HG03103 (cell line): ENCODE measurements around the gene AFF2.

ENCODE experiments used
- ATAC-seq: cut with Tn5 transposase; IDR thresholded peaks from one replicate; pipeline ENCODE4 v1.9.1; 2021; ENCODE audit warnings: low read depth; ENCODE audit not compliant: unreplicated experiment

The AFF2 gene

DNA sequence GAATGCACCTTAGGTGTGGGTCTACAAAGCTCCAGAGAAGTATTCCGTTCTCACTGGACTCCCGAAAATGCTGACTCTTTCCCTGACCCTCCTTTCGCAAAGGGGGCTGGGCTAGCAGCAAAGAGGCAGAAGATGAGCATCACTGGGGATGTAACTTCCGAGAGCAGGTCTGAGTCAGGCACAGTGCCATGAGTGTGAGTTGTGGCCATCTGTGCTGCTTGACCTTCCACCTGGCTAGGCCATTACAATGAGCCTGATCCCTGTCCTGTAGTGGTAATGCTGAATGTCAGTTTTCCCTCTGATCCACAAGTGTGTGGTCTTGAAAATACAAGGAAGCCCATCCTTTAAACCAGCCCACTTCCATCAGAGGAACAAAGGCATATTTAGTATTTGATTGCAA, 479.4 kb downstream of the AFF2 start:
- ATAC-seq, result no peak

DNA sequence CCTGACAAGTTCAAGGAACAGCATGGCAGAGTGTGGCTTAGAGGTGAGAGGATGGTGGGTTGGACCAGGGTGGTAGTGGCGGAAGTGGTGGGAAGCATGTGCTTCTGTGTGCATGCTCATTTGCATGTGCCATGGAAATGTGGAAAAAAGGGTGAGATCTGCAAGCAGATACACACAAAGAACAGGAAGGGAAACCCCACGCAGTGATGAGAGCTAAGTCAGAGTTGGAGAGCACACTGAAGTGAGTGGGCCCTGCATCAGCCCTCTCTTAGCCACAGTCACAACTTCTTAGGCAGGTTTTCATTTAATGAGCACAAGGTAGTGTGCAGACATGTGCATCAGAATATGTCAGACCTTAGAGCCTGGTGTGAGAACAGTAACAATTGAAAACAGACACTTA, 483.8 kb downstream of the AFF2 start:
- no peak for ATAC-seq

DNA sequence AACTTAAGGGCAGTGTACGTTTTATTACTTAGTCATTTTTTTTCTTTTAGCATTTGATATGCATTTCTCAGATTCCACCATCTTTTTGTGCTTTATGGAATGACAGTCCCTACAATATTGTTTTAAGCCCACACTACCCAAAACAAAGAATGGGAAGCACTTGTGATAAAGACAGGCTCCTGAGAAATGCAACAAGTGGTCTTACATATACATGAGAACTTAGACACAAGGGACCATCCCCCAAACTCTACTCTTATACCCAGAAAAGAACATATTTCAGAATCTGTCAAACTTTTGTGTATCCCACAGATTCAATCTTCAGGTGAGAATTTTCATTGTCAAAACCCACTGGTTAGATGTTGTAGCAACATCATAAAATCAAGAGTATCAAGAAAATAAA, 491.1 kb downstream of the AFF2 start:
- ATAC-seq, result no peak

DNA sequence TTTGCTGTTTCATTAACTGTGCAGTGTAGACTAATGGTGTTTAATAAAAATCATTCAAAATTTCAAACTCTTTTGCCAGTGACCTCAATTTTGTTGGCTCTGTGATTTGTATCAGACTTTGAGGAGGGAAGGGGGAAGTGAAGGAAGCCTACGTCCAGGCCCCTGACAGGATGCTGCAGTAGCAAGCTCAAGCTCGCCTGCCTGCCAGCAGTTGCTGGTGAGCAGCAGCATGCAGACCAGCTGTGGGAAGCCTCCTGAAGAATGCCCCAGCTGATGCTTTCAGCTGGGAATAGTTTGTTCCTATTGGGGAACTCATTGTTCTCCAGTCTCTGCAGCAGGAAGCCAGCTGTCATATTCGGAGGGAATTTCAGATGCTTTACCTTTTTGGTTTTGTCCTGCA, 495.2 kb downstream of the AFF2 start:
- no peak for ATAC-seq

DNA sequence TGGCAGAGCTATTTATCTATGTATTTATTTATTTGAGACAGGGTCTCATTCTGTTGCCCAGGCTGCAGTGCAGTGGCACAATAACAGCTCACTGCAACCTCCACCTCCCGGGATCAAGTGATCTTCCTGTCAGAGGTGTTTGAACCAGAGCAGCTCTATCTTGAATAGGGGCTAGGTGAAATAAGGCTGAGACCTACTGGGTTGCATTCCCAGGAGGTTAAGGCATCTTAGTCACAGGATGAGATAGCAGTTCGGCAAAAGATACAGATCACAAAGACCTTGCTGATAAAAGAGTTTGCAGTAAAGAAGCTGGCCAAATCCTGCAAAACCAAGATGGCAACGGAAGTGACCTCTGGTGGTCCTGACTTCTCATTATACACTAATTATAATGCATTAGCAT, 501.9 kb downstream of the AFF2 start:
- no peak for ATAC-seq

DNA sequence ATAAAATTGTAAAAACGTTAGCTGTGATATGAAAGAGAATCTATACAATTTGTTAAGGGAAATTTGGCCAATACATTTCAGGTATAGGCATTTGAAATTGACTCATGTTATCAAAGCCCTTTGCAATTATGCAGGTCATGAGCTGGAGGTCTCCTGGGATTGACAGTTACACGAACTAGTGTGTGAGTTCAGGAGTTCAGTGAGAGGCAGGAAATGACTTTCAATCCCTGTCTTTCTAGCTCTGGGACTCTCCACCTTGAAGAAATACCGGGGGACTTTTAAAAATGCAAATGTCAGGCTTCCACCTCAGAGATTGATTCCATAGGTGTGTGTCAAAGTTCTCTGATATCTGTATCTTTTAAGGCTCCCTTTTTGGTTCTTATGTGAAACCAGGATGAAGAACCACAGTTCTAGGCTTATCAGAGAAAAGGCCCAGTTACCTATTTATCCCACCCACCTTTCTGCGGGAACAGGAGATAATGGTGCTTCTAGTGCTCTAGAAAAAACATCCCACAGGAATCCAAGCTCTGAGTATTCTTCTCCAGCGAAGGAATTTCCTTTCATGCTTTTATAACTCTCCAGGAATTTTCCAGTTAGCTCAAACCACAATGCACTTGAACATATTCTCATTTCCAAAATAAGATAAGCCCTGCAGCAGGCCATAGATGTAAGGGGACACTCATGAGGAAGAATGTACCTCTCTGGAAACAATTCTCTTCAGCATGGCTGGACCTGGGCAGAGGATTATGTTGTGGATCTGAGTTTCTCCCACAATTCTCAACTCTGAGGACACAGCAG, 503.6 kb downstream of the AFF2 start:
- ATAC-seq, result no peak

DNA sequence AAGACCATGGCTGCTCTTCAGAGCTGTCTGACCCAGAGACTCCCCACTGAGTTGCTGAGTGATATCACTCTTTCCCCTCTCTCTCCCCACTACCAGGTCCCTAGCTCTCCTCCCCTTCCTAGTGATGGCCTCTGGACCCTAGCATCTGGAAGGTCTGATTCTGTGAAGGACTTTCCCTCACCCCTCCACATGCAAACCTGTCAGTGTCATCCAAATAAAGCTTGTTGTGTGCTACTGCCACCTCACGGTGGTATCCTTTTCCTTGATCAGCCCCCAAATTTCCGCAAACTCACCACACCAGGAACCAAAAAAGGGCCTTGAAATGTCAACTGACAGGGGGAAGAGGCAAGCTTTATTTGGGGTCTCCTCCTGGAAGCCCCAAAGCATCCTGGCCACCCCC, 504.5 kb downstream of the AFF2 start:
- no peak for ATAC-seq

DNA sequence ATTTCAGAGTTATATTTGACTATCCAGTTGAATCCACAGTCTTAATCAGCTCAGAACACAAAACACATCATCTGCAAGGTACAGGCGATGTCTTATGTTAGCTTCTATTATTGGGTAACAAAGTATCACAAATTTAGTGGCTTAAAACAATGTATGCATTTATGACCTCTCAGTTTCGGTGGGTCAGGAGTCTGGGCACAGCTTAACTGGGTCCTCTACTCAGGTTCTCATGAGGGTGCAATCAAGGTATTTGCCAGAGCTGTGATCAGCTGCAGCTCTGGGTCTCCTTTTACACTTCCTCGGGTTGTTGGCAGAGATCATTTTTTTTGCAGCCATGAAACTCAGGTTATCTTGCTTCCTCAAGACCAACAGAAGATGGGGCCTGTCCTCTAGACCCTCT, 505.8 kb downstream of the AFF2 start:
- ATAC-seq, result no peak

DNA sequence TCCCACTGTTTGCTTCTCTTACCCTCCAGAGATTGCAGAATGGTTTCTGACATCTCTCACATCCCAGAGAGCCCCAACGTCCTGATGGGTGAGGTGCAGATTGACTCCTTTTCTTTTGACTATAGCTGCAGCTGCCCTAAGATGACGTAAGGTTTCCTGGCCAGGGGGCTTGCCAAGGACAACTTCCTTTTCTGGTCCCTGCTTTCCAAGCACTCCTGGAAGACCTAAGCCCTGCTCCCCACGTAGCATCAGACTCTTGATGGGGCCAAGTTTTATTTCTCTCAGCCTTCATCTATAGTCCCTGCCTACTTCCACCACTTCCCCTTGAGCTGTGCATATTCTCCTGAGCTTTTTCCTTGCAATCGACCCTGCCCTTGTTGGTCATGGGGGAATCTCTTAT, 507.0 kb downstream of the AFF2 start:
- no peak for ATAC-seq

DNA sequence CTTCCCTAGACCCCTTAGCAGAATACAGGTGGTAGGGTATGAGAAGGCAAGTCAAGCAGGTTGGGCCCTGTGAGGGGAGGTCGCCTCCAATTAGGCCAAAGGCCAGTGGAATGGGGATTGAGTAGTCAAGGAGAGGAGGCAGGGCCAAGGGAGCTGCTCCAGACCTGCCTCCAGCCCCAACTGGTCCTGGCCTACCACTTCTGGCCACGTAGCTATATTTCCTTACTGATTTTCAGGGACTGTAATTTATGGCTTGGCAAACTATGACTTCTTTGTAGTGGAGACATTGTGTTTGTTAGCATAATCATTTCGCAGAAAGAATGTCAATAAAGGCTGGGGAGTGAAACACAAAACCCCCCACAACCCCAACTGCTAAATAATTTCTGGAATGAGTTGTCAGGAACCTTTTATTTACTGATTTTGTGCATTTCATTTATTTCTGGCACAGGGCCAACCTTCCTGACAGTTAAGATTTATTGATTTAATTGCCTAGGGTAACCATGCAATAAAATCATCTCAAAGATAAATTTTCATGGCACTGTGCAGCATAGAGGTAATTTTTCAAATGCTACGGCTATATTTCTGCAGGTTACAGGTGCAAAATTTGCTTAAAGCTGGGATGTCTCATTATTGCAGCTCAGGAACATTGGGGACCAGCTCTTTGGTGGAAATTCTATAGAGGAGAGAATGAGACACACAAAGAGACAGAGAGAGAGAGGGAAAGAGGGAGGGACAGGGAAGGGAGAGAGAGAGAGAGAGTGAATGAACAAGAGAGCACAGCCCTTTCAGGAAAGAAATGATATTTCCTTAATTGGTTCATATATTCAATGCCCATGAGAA, 509.8 kb downstream of the AFF2 start:
- ATAC-seq, result no peak

DNA sequence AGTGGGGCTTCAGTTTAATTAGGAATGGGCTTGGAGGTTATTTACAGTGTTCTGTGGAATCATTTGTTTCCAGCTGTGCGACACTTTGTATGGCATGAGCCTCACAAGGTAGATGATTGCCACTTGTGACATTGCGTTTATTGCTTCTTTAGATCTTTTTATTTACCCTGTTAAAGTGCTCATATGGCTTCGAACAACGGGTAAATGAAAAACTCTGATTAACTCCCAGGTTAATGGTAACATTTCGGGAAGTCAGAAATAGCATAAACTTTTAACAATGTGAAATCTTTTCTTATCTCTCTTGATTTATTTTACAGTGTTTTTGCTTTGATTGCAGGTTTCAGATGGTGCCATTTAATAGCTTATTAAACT, 510.4 kb downstream of the AFF2 start:
- ATAC-seq, result no peak

DNA sequence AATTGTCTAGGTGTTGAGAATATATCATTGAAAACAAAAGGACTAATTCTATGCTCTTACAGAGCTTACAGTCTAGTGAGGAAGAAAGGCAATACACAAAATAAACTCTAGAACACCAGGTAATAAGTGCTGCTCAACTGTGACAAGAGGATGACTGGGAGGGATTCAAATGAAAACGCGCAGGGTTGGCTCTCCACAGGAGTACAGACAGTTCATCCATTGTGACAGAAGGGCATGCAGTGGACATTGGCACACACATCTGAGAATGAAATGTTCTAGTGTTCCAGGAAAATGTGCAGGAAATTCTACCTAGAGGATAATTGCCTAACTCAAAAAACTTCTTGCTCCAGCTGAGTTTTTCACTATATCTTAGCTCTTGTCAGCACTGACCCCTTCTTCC, 512.7 kb downstream of the AFF2 start:
- ATAC-seq, result no peak

DNA sequence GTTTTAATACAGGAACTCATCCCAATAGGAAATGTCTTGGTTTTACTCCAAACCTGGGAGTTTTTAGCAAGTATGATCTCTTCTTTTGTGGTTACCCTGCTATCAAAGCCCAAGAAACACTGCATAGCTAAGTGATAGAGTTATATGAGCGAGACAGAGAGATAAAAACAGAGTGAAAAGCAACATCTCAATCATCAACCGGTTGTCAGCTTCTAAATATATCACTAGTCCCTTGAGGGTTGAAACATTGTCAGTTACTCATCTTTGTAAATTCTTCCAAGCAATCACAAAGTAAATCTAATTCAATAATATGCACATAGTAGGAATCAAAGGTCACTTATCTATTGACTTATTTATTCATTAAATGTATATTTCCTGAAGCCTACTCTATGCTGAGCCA, 520.7 kb downstream of the AFF2 start:
- ATAC-seq, result no peak

DNA sequence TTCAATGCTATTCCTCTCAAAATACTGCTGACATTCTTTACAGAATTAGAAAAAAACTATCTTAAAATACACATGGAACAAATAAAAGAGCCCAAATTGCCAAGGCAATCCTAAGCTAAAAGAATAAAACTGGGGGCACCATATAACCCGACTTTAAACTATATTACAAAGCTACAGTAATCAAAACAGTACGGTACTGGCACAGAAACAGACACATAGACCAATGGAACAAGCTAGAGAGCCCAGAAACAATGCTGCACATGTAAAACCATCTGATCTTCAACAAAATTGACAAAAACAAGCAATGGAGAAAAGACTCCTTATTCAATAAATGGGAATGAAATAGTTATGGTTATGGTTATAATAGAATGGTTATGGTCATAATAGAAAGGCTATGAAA, 522.1 kb downstream of the AFF2 start:
- ATAC-seq, result no peak

DNA sequence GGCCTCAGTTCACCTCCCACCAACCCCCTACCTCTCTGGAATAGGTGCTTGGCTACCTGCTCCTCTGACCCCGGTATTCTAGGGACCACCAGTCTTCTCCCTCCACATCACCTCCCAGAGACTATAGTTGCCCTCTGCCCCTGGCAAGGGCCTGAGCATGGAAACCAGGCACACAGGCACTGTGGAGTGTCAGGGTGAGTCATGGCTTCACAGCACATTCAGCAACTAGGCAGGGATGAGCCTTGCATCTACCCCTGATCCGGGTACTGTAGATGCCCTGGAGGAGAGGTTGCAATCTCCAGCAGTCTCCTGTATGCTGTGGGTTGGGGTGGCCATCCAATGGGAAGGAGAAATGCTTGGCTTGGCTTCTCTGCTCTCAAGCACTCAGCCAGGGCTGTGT, 532.0 kb downstream of the AFF2 start:
- no peak for ATAC-seq

DNA sequence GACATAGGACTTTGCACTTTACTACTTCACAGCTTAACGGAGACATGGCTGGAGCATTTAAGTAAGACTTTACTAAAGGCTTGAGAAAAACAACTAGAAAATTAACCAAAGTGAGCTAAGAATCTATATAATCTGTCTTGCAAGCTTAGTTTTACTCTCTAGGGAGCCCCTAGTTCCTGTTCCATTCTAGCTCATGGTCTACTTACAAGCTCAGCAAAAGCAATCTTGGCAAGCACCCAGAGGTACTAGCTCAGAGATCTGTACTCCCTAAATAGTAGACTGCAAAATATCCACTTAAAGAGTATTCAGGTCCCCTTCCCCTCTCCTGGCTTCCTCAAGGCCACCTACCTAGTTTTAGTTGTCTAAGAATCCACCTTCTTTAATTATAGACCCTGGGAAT, 535.7 kb downstream of the AFF2 start:
- ATAC-seq, result no peak

DNA sequence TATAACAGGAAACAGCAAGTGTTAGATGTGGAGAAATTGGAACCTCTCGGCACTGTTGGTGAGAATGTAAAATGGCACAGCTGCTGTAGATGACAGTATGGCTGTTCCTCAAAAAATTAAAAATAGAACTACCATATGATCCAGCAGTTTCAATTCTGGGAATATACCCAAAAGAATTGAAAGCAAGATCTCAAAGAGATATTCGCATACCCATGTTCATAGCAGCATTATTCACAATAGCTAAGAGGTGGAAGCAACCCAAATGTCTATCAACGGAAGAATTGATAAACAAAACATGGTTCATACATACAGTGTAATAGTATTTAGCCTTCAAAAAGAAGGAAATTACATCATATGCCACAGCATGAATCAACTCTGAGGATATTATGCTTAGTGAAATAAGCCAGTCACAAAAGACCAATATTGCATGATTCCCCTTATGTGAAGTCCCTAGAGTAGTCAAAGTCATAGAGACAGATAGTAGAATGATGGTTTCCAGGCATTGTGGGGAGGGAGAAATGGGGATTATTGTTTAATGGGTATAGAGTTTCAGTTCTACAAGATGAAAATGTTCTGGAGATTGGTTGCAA, 537.0 kb downstream of the AFF2 start:
- no peak for ATAC-seq

DNA sequence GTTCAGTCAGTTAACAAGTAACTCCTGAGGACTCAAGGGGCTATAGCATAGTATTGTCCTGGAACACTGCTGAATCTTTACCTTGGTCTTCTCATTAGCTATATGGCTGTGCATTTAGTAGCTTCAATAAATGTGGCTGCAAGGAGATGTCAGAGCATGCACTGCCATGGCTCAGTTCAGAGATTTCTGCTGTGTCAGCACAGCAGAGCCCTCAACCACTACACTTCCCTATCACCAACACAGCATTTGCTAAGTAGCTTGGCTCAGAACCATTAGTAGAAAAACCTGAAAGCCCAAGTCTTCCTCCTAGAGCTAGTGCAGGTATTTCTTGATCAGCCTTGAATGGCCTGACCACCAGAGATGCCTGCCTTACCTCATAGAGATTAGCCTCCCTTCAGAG, 538.6 kb downstream of the AFF2 start:
- ATAC-seq, result no peak

DNA sequence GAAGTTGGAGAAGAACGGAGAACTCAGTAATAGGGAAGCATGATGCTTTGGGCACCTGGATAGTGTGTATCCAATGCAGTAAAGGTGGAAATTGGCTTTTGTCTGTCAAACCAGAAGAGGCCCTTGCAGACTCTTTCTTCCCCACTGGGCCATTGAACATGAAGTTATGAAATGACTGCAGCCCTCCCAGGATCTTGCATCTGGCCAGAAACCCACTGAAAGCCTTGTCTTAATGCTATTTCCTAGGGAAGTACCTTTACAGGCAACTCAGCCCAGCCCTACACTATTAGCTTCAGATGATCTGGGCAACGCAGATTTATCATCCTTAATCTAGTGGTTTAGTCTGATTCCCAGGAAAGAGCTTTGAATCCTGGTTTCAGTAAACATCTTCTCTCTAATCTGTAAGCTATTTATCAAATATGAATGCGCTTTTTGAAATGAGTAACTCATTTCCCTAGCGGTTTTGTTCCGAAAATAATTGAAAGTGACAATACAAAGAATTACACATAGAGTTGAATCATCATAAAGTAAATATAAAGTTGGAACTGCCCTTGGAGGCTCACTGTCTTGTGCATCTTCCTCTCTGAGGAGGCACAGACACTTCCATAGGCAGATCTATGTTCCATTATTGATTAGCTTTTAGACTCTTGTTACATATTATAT, 540.6 kb downstream of the AFF2 start:
- ATAC-seq, result no peak

DNA sequence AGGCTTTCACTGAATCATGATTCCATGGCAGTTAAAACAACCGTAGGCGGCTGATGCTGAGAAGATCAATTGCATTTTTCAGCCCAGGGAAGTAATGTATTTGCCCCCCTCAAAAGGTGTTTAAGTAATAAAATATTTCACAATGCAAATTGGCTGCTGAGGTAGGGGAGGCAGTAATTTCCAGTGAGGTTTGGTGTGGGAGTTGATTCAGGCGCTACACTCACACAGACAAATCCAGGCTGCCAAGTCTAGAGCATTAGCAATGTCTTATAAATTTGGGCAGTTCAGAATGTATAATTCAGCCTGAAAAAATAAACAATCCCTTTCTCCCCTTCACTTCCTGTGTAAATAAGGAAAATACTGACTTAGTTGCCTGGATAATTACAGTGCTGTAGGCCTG, 543.0 kb downstream of the AFF2 start:
- no peak for ATAC-seq

DNA sequence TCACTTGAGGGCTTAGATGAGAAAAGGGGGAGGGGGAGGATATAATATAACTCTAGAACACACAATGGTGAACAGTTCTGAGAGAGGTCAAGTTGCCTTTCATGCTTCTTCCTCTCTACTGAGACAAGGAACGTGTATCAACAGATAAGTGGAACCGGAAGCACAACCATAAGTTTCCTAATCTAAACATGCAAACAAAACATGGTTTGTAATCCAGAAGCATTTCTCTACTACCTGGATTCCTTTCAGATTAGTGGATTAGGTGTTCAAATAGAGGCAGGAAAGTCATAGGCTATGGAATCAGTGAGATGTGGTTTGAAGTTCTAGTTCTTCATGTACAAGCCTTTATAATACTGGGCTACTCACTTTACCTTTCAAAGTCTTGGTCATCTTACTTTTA, 544.1 kb downstream of the AFF2 start:
- no peak for ATAC-seq
